Panc1 (cell line): ENCODE data around the gene LRRC3C. TPM values are rescaled to one million over a fixed set of nuclear protein-coding genes. Genes with fewer than 3 reads are reported as not detected.

Experiments used
- ATAC-seq: fragments of 200-7000 bp; cut with Tn5 transposase; 2 replicates; pipeline ENCODE4 v1.9.1; 2020; ENCODE audit warnings: mild to moderate bottlenecking, moderate library complexity
- BruUV-seq: library from RNA; stranded (reverse); fragments of 400-500 nt; replicated peaks from 2 replicates; lab custom pipeline; 2021; lab: Mats Ljungman, UMichigan
- CTCF ChIA-PET: fragments of 300-600 bp; sonication (Branson Sonifier 250); formaldehyde crosslinking; loops from one replicate; lab custom pipeline; 2022; ENCODE audit warnings: antibody characterized with exemption; lab: Charles Lee
- POLR2A ChIA-PET: fragments of 300-600 bp; sonication (Branson Sonifier 250); formaldehyde crosslinking; loops from one replicate; lab custom pipeline; 2022; ENCODE audit warnings: antibody characterized with exemption; lab: Charles Lee
- DNase-seq: peaks from one replicate; pipeline ENCODE4 v3.0.0-alpha.2; 2010; ENCODE audit warnings: low read depth, low spot score
- H3K27ac ChIP-seq: 2 replicates; pipeline ENCODE4 v1.5.1; 2011; ENCODE audit warnings: mild to moderate bottlenecking, low read length, inconsistent platforms
- H3K27me3 ChIP-seq: fragments of 200-500 bp; sonication (Bioruptor generic); 2 replicates; pipeline ENCODE4 v1.6.0; 2014; ENCODE audit warnings: low read length, inconsistent platforms; ENCODE audit not compliant: control insufficient read depth, insufficient read depth
- H3K36me3 ChIP-seq: fragments of 200-500 bp; sonication (Bioruptor generic); 2 replicates; pipeline ENCODE4 v1.5.1; 2014; ENCODE audit warnings: inconsistent platforms, mild to moderate bottlenecking, low read length, moderate library complexity; ENCODE audit not compliant: control insufficient read depth, insufficient read depth
- H3K4me1 ChIP-seq: 2 replicates; pipeline ENCODE4 v1.5.1; 2011; ENCODE audit warnings: inconsistent platforms, mild to moderate bottlenecking, low read length, moderate library complexity; ENCODE audit not compliant: control insufficient read depth, insufficient read depth
- H3K4me3 ChIP-seq, 2 experiments: 2 replicates each; pipeline ENCODE4 v1.5.1; 2011 to 2012; ENCODE audit warnings: low read depth in 2 of 2, low read length in 2 of 2, mild to moderate bottlenecking in 2 of 2, inconsistent platforms in 1 of 2, moderate library complexity in 1 of 2
- H3K9me3 ChIP-seq: fragments of 200-500 bp; sonication (Bioruptor generic); 2 replicates; pipeline ENCODE4 v1.5.1; 2014; ENCODE audit warnings: low read depth, mild to moderate bottlenecking, inconsistent platforms, low read length, moderate library complexity; ENCODE audit not compliant: control insufficient read depth, insufficient read depth
- POLR2AphosphoS5 ChIP-seq: IDR thresholded peaks from 2 replicates; pipeline ENCODE4 v1.6.1; 2012; ENCODE audit warnings: mild to moderate bottlenecking, low read depth, low read length, moderate library complexity
- SIN3A ChIP-seq: IDR thresholded peaks from 2 replicates; pipeline ENCODE4 v1.6.1; 2012; ENCODE audit warnings: low read depth, mild to moderate bottlenecking, low read length, moderate library complexity, borderline replicate concordance; ENCODE audit not compliant: insufficient read depth
- TCF7L2 ChIP-seq: IDR thresholded peaks from 2 replicates; pipeline ENCODE4 v1.6.1; 2011; ENCODE audit warnings: mild to moderate bottlenecking, low read depth, low read length, inconsistent platforms
- in situ Hi-C: cut with HindIII; loops from 2 replicates; pipeline ENCODE4 v1.10.0; 2016; ENCODE audit warnings: low sequenced_read_pairs, low pct_unique_long_range_greater_than_20kb
- intact Hi-C: fragments of 100-400 bp; cut with micrococcal nuclease; formaldehyde crosslinking; loops from one replicate; pipeline ENCODE4 v1.10.0; 2022; ENCODE audit not compliant: unreplicated experiment
- total RNA-seq: library from RNA; stranded (reverse); gene quantifications from one replicate; pipeline ENCODE4 v1.2.1, GENCODE V29; 2021; ENCODE audit not compliant: unreplicated experiment
- TF ChIP-seq, protein P1 (sequence below): fragments of 450-650 bp; IDR thresholded peaks from 2 replicates; pipeline ENCODE4 v1.5.1; 2017; ENCODE audit warnings: mild to moderate bottlenecking
- TF ChIP-seq, protein P2 (sequence below), 2 experiments: IDR thresholded peaks; 2 replicates each; pipeline ENCODE4 v1.6.1; 2011 to 2012; ENCODE audit warnings: low read depth in 2 of 2, control low read depth in 1 of 2, low read length in 1 of 2, mild to moderate bottlenecking in 1 of 2, moderate library complexity in 1 of 2; ENCODE audit not compliant: insufficient read depth in 1 of 2

LRRC3C gene
- total RNA-seq, 1 experiment from 2014 or later: not detected

DNA sequence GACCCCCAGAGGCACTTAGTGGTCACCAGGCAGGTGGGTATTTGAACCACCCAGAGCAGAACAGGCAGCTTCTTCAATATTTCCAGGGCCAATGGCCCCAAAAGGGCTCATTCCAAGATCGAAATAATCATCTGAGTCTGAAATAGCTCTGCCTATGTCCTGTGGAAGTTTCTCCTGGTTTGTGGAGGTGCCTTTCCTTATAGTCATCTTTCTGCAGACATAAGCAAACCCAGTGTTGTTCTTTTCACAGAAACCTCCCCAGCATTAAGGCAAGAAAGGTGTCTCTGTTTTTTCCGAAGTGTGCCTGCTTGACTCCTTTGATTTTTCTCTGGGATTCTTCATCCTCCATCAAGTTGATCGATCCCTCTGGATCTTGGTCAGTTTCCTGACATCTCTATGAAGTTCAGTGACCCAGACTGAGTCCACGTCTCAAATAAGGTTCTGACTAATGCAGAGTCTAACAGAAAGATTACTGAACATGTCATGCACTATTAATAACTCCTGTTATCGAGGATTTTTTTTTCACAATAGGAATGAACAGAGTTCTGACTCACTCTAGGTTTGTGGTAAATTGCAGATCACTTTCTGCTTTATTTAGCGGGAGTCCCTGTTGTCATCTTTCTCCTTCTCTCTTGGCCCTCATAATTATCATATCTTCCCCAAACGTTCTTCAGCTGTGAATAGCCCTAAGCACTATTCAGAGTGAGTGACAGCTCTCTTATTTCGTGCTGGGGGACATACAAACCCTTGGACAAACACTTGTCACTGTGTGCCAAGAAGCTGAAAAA is 1.5 kb downstream of the LRRC3C start:
- DNase-seq (no peak), ATAC-seq (no peak)

DNA sequence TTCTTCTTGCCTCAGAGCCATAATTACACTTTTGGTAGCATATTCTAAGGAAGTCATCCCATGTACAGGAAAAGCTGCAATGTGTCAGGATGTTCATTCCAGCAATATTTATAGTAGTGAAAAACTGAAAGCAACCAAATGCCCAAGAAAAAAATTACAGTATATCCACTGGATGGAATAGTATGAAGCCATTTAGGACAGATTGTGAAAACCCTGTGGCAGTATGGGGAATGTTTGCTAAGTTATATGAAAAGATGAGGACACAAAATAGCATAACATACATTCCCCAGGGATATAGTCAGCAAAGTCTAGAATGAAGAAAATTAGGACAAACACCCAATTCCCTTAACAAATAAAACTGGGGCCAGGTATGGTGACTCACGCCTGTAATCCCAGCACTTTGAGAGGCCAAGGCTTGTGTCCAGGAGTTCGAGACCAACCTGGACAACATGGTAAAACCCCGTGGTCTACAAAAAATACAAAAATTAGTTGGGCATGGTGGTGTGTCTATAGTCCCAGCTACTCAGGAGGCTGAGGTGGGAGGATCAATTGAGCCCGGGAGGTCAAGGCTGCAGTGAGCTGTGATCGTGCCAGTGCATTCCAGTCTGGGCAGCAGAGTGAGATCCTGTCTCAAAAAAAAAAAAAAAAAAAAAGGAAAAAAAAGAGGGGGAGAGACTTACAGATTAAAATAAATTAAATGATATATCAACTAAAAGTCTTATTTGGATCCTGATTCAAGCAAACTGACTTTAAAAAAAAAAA is 2.3 kb downstream of the LRRC3C start:
- H3K4me3 ChIP-seq: no peak overlapping the region

More for the DNA sequence above, 1.5 kb downstream of the LRRC3C start:
- H3K4me3 ChIP-seq: peak overlapping the region in 1 of 2 experiments; percentile 77; a peak in 2 of 4 replicates
- H3K27me3 ChIP-seq: no peaks in the 10 kb centered on the region
- no peaks in the 10 kb centered on the region; the same call in 1 of the 2 replicates for H3K36me3 ChIP-seq
- BruUV-seq: no TSS peak
- in situ Hi-C loops (no loop called here), intact Hi-C loops (no loop called here)
- CTCF ChIA-PET: no interaction called here
- TF ChIP-seq, protein P1, sequence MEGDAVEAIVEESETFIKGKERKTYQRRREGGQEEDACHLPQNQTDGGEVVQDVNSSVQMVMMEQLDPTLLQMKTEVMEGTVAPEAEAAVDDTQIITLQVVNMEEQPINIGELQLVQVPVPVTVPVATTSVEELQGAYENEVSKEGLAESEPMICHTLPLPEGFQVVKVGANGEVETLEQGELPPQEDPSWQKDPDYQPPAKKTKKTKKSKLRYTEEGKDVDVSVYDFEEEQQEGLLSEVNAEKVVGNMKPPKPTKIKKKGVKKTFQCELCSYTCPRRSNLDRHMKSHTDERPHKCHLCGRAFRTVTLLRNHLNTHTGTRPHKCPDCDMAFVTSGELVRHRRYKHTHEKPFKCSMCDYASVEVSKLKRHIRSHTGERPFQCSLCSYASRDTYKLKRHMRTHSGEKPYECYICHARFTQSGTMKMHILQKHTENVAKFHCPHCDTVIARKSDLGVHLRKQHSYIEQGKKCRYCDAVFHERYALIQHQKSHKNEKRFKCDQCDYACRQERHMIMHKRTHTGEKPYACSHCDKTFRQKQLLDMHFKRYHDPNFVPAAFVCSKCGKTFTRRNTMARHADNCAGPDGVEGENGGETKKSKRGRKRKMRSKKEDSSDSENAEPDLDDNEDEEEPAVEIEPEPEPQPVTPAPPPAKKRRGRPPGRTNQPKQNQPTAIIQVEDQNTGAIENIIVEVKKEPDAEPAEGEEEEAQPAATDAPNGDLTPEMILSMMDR: no peak
- TF ChIP-seq SIN3A: no peak
- TF ChIP-seq, protein P2, sequence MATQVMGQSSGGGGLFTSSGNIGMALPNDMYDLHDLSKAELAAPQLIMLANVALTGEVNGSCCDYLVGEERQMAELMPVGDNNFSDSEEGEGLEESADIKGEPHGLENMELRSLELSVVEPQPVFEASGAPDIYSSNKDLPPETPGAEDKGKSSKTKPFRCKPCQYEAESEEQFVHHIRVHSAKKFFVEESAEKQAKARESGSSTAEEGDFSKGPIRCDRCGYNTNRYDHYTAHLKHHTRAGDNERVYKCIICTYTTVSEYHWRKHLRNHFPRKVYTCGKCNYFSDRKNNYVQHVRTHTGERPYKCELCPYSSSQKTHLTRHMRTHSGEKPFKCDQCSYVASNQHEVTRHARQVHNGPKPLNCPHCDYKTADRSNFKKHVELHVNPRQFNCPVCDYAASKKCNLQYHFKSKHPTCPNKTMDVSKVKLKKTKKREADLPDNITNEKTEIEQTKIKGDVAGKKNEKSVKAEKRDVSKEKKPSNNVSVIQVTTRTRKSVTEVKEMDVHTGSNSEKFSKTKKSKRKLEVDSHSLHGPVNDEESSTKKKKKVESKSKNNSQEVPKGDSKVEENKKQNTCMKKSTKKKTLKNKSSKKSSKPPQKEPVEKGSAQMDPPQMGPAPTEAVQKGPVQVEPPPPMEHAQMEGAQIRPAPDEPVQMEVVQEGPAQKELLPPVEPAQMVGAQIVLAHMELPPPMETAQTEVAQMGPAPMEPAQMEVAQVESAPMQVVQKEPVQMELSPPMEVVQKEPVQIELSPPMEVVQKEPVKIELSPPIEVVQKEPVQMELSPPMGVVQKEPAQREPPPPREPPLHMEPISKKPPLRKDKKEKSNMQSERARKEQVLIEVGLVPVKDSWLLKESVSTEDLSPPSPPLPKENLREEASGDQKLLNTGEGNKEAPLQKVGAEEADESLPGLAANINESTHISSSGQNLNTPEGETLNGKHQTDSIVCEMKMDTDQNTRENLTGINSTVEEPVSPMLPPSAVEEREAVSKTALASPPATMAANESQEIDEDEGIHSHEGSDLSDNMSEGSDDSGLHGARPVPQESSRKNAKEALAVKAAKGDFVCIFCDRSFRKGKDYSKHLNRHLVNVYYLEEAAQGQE (IDR thresholded peaks at IDR 0.05; ENCODE audit: insufficient read depth in 1 of 2, low read depth in 2 of 2, low read length in 1 of 2): no peak
- TF ChIP-seq TCF7L2: no peak
- TF ChIP-seq POLR2AphosphoS5: no peak
- H3K27ac ChIP-seq: peak overlapping the region; percentile 88
- peaks cover 36% of the 10 kb centered on the region for H3K4me1 ChIP-seq
- H3K9me3 ChIP-seq: no peaks in the 10 kb centered on the region
- POLR2A ChIA-PET: no interaction called here

More for the DNA sequence above, 2.3 kb downstream of the LRRC3C start:
- DNase-seq (no peak), ATAC-seq (no peak)
- peak overlapping the region; percentile 88; the same call in 1 of the 2 replicates for H3K27ac ChIP-seq
- H3K9me3 ChIP-seq: no peaks in the 10 kb centered on the region
- POLR2A ChIA-PET: interaction anchor here (0.6 to 0.7 kb wide), 3 partner anchors 10 to 234 kb away, joined by 5 to 9 read pairs (median 8); no protein-coding TSS in a partner anchor
- H3K27me3 ChIP-seq: no peaks in the 10 kb centered on the region
- peaks cover 32% of the 10 kb centered on the region for H3K4me1 ChIP-seq
- BruUV-seq: no TSS peak
- CTCF ChIA-PET: no interaction called here
- intact Hi-C loops: no loop called here
- TF ChIP-seq TCF7L2 (no peak), SIN3A (no peak), POLR2AphosphoS5 (no peak)
- TF ChIP-seq, protein P1: no peak
- TF ChIP-seq, protein P2 (IDR thresholded peaks at IDR 0.05; ENCODE audit: insufficient read depth in 1 of 2, low read depth in 2 of 2, low read length in 1 of 2): no peak
- no peaks in the 10 kb centered on the region; the same call in 1 of the 2 replicates for H3K36me3 ChIP-seq
- in situ Hi-C loops: no loop called here
